Uterus (tissue), 4 donors: ENCODE measurements around the gene LHX2. TPM values are rescaled to one million over a fixed set of nuclear protein-coding genes. Genes with fewer than 3 reads are reported as not detected.

Experiments used
- DNase-seq, 2 donors: peaks; one replicate each; pipeline ENCODE4 v3.0.0-alpha.2; 2019 to 2020
- H3K27ac ChIP-seq, 2 donors: fragments of 200-600 bp; sonication (generic); 1 replicate in 1 of 2; 2 replicates in 1 of 2; pipeline ENCODE4 v1.5.1; 2016 to 2018
- H3K27me3 ChIP-seq, 2 donors: fragments of 200-600 bp; sonication (generic); one replicate each; pipeline ENCODE4 v1.5.1; 2018 to 2019; ENCODE audit warnings: control low read depth in 1 of 2
- H3K36me3 ChIP-seq, 2 donors: fragments of 200-600 bp; sonication (generic); one replicate each; pipeline ENCODE4 v1.5.1; 2019; ENCODE audit warnings: control low read depth in 1 of 2
- H3K4me1 ChIP-seq, 2 donors: fragments of 200-600 bp; sonication (generic); one replicate each; pipeline ENCODE4 v1.5.1; 2018 to 2019; ENCODE audit warnings: control low read depth in 1 of 2
- H3K4me3 ChIP-seq, 2 donors: fragments of 200-600 bp; sonication (generic); 1 replicate in 1 of 2; 2 replicates in 1 of 2; pipeline ENCODE4 v1.5.1; 2018 to 2019; ENCODE audit warnings: mild to moderate bottlenecking in 1 of 2
- H3K9me3 ChIP-seq, 2 donors: fragments of 200-600 bp; sonication (generic); one replicate each; pipeline ENCODE4 v1.5.1; 2019; ENCODE audit warnings: control low read depth in 1 of 2
- CTCF ChIP-seq, 4 experiments: fragments of 200-600 bp in 2 of 4; fragments of 450-650 bp in 2 of 4; sonication (generic) in 2 of 4; IDR thresholded peaks; one replicate each; pipeline ENCODE4 v1.5.1; 2016 to 2019; ENCODE audit warnings: antibody characterized with exemption in 4 of 4, mild to moderate bottlenecking in 2 of 4, moderate library complexity in 1 of 4
- POLR2A ChIP-seq, 2 donors: fragments of 450-650 bp; IDR thresholded peaks; one replicate each; pipeline ENCODE4 v1.6.1; 2016; ENCODE audit warnings: antibody characterized with exemption in 2 of 2, mild to moderate bottlenecking in 1 of 2, moderate library complexity in 1 of 2
- intact Hi-C: fragments of 100-400 bp; cut with DNase I; formaldehyde crosslinking; loops from one replicate; pipeline ENCODE4 v1.15.1; 2023; ENCODE audit warnings: low total_unique reads
- total RNA-seq, 4 donors: library from RNA; depleted of rRNA in 3 of 4; stranded (reverse); fragments of >200 nt in 3 of 4; gene quantifications; one replicate each; pipeline versions ENCODE4 v1.1.0 to v1.2.4, GENCODE V29; 2014 to 2023
- donor health status: DM: yes; HTN: yes; CAD: no.

Gene LHX2
- total RNA-seq, 4 donors from 2014 or later: 0.14 TPM; not detected in 3

DNA sequence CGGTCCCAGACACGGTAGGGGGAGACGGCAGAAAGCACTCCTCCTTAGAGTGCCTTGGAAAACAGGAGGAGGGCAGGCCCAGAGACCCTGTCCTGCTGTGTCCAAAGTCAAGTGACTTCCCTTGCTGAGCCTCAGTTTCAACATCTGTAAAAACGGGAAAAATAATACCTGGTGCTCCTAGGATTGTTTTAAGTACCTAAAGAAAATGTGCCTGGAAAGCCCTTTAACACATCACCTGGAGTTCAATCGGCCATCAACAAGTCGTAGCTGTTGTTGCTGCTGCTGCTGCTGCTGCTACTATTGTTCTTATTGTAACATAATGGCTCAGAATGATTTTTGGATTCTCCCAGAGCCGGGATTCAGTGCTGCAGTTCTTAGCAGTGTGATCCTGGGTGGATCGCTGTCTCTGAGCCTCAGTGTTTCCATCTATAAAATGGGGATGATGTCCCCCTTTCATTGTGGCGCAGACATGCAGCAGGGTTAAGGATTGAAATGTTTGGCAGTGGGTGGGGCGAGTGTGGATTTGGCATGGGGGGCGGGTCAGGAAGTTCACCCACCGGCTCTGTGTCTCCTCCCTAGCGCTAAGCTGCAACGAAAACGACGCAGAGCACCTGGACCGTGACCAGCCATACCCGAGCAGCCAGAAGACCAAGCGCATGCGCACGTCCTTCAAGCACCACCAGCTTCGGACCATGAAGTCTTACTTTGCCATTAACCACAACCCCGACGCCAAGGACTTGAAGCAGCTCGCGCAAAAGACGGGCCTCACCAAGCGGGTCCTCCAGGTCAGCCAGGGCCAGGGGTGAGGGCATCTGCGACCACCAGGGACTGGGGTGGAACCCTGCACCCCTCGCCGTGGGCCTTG lies 9.2 kb downstream of the LHX2 start:
- H3K36me3 ChIP-seq: no peaks in the 10 kb centered on the region
- H3K27ac ChIP-seq: no peak overlapping the region
- H3K9me3 ChIP-seq: no peaks in the 10 kb centered on the region
- TF ChIP-seq CTCF (IDR thresholded peaks at IDR 0.05) (no peak), POLR2A (IDR thresholded peaks at IDR 0.05) (no peak)
- H3K27me3 ChIP-seq: peaks cover 40 to 70% of the 10 kb centered on the region in 2 donors
- intact Hi-C loops: no loop called here
- peaks cover 0 to 8% of the 10 kb centered on the region in 2 donors for H3K4me1 ChIP-seq
- H3K4me3 ChIP-seq: no peak overlapping the region
- DNase-seq: no peak

GRCh38 chr9:124021385-124021769 lies 9.8 kb downstream of the LHX2 start:
- Histone ChIP-seq H3K27ac (no peak overlapping the region), H3K4me3 (no peak overlapping the region), H3K4me1 (peaks cover 0 to 8% of the 10 kb centered on the region in 2 donors), H3K36me3 (no peaks in the 10 kb centered on the region), H3K9me3 (no peaks in the 10 kb centered on the region), H3K27me3 (peaks cover 34 to 64% of the 10 kb centered on the region in 2 donors)
- intact Hi-C loops: no loop called here
- no peak for DNase-seq
- TF ChIP-seq POLR2A (IDR thresholded peaks at IDR 0.05) (no peak), CTCF (IDR thresholded peaks at IDR 0.05) (no peak)

- Histone ChIP-seq H3K4me3 (no peak overlapping the region), H3K4me1 (peaks cover 0 to 4% of the 10 kb centered on the region in 2 donors), H3K9me3 (no peaks in the 10 kb centered on the region), H3K36me3 (no peaks in the 10 kb centered on the region), H3K27ac (no peak overlapping the region), H3K27me3 (peaks cover 27 to 53% of the 10 kb centered on the region in 2 donors)
- intact Hi-C loops: no loop called here
- TF ChIP-seq CTCF (IDR thresholded peaks at IDR 0.05): no peak
- no peak for TF ChIP-seq POLR2A (IDR thresholded peaks at IDR 0.05)
- no peak for DNase-seq
Measured at GRCh38 chr9:124022201-124023121, 10.9 kb downstream of the LHX2 start.

DNA sequence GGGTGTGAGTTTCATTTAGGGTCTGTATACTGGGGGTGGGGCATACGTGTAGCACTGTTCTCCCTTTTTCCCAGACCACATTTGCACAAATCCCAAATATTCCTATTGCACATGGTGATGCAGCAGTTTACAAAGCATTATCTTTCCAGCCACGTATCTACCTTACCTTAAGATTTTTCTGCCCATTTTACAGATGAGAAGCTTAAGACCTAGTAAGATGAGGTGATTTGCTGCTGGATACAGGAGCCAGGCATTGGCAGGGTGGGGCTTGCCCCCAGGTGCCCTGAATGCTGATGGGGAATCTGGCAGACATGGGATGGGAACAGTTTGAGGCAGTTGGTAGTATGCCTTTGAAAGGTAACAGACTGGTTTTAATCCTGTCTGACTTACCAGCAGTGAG lies 12.5 kb downstream of the LHX2 start:
- DNase-seq: no peak
- TF ChIP-seq CTCF (IDR thresholded peaks at IDR 0.05) (no peak), POLR2A (IDR thresholded peaks at IDR 0.05) (no peak)
- H3K9me3 ChIP-seq: no peaks in the 10 kb centered on the region
- H3K27me3 ChIP-seq: peaks cover 11 to 40% of the 10 kb centered on the region in 2 donors
- intact Hi-C loops: no loop called here
- no peaks in the 10 kb centered on the region for H3K36me3 ChIP-seq
- no peak overlapping the region for H3K4me3 ChIP-seq
- H3K4me1 ChIP-seq: no peaks in the 10 kb centered on the region
- no peak overlapping the region for H3K27ac ChIP-seq
